Mammary epithelial cell (primary cell): ENCODE results near the gene UNC119B.

Experiments
- CTCF ChIP-seq, 2 donors: IDR thresholded peaks in 1 of 2; conservative IDR thresholded peaks in 1 of 2; 2 replicates each; pipeline ENCODE4 v1.5.1; 2011 to 2012; ENCODE audit warnings: inconsistent platforms in 2 of 2, low read length in 2 of 2, mild to moderate bottlenecking in 2 of 2, control low read depth in 1 of 2, low read depth in 1 of 2; ENCODE audit not compliant: insufficient read depth in 1 of 2; ENCODE audit errors: extremely low read depth in 1 of 2
- EZH2 ChIP-seq: IDR thresholded peaks from 2 replicates; pipeline ENCODE4 v1.6.1; 2012; ENCODE audit warnings: low read length, inconsistent platforms, borderline replicate concordance

- TF ChIP-seq CTCF (conservative IDR thresholded peaks at IDR 0.05 in 1 of 2, IDR thresholded peaks at IDR 0.05 in 1 of 2; ENCODE audit: extremely low read depth in 1 of 2, insufficient read depth in 1 of 2, low read depth in 1 of 2, low read length in 2 of 2) (no peak), EZH2 (no peak)
These were observed 42.0 kb upstream of the UNC119B start for GRCh38 chr12:120668091-120668867.
